Progenitor cell of endocrine pancreas (in vitro differentiated cells): ENCODE results near the gene CPED1. TPM values are rescaled to one million over a fixed set of nuclear protein-coding genes. Genes with fewer than 3 reads are reported as not detected.

ENCODE experiments used
- DNase-seq: peaks from one replicate; pipeline ENCODE4 v3.0.0; 2021; ENCODE audit warnings: low spot score; ENCODE audit not compliant: unreplicated experiment
- H3K27ac Mint-ChIP-seq: 2 replicates; pipeline ENCODE4 v1.8.0; 2021; ENCODE audit warnings: mild to moderate bottlenecking, moderate library complexity, mixed read lengths
- H3K27me3 Mint-ChIP-seq: 2 replicates; pipeline ENCODE4 v1.8.0; 2021; ENCODE audit warnings: mixed read lengths
- H3K36me3 Mint-ChIP-seq: 2 replicates; pipeline ENCODE4 v1.8.0; 2022; ENCODE audit warnings: mixed read lengths; ENCODE audit not compliant: insufficient read depth
- H3K4me1 Mint-ChIP-seq: 2 replicates; pipeline ENCODE4 v1.8.0; 2021; ENCODE audit warnings: low read depth, mixed read lengths
- H3K4me3 Mint-ChIP-seq: 2 replicates; pipeline ENCODE4 v1.8.0; 2021; ENCODE audit warnings: low read depth, mild to moderate bottlenecking, moderate library complexity, mixed read lengths
- H3K9me3 Mint-ChIP-seq: 2 replicates; pipeline ENCODE4 v1.8.0; 2021; ENCODE audit warnings: low read depth, mixed read lengths
- total RNA-seq: library from RNA; stranded (reverse); gene quantifications from 2 replicates; pipeline ENCODE4 v1.2.1, GENCODE V29; 2021
- TF ChIP-seq, protein P1 (sequence below): fragments of 200-600 bp; sonication (generic); IDR thresholded peaks from one replicate; pipeline ENCODE4 v1.5.0; 2021; ENCODE audit warnings: antibody characterized with exemption, mild to moderate bottlenecking; ENCODE audit not compliant: unreplicated experiment

The CPED1 gene
- total RNA-seq, 1 donor from 2014 or later: 1.1 TPM

DNA sequence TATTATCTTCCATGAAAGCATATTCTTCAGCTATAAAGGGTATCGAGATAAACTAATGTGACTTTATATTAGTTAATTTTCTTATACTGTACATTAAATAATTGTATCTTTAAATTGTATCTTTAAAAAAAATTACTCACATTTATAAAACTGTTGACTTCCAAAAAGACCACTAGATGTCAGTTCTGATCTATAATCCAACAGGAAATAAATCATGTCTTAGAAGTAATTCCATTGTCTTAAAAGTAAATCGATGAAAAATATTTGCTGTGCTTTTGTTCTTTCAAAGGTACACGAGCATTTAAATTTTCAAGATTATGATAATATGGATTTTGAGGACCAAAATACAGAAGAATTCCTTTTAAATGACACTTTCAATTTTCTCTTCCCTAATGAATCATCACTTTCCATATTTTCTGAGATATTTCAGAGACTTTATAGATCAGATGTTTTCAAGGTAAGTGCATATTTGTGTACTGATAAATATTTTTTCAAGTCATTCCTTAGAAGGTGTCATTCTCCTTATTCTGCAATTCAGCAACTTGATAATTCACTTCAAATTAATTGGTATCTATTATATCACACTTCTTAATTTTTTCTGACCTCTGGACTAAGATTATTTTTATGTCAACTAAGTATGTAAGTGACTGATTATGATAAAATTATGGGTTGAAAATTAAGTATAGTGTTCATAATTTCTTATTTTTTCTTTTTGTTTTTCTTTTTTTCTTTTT lies 138.5 kb downstream of the CPED1 start:
- Mint-ChIP-seq H3K27ac (no peak overlapping the region), H3K4me1 (no peaks in the 10 kb centered on the region), H3K36me3 (no peaks in the 10 kb centered on the region), H3K9me3 (no peaks in the 10 kb centered on the region), H3K4me3 (no peak overlapping the region), H3K27me3 (no peaks in the 10 kb centered on the region)
- DNase-seq: no peak
- TF ChIP-seq, protein P1, sequence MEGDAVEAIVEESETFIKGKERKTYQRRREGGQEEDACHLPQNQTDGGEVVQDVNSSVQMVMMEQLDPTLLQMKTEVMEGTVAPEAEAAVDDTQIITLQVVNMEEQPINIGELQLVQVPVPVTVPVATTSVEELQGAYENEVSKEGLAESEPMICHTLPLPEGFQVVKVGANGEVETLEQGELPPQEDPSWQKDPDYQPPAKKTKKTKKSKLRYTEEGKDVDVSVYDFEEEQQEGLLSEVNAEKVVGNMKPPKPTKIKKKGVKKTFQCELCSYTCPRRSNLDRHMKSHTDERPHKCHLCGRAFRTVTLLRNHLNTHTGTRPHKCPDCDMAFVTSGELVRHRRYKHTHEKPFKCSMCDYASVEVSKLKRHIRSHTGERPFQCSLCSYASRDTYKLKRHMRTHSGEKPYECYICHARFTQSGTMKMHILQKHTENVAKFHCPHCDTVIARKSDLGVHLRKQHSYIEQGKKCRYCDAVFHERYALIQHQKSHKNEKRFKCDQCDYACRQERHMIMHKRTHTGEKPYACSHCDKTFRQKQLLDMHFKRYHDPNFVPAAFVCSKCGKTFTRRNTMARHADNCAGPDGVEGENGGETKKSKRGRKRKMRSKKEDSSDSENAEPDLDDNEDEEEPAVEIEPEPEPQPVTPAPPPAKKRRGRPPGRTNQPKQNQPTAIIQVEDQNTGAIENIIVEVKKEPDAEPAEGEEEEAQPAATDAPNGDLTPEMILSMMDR: peak; percentile 31

DNA sequence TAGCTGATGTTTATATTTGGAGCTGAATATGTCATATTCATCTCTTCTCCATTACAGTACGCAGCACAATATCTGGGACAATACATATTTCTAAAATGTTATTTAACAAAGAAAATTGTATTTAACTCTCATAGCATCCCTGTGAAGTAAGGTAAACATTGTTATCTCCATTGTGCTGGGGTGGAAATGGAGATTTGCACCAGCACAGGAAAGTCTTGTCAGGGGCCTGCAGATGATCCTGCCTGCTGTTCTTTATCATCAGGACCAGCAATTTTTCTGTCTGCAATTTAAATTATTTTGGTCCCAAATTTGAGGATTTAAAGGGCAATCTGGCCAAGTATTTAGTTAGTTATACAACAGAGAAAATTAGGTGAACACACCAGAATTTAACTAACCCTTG lies 144.4 kb downstream of the CPED1 start:
- no peaks in the 10 kb centered on the region for H3K4me1 Mint-ChIP-seq
- H3K4me3 Mint-ChIP-seq: no peak overlapping the region
- DNase-seq: no peak
- TF ChIP-seq, protein P1: no peak
- H3K36me3 Mint-ChIP-seq: no peaks in the 10 kb centered on the region
- H3K27ac Mint-ChIP-seq: no peak overlapping the region
- H3K27me3 Mint-ChIP-seq: no peaks in the 10 kb centered on the region
- H3K9me3 Mint-ChIP-seq: no peaks in the 10 kb centered on the region

DNA sequence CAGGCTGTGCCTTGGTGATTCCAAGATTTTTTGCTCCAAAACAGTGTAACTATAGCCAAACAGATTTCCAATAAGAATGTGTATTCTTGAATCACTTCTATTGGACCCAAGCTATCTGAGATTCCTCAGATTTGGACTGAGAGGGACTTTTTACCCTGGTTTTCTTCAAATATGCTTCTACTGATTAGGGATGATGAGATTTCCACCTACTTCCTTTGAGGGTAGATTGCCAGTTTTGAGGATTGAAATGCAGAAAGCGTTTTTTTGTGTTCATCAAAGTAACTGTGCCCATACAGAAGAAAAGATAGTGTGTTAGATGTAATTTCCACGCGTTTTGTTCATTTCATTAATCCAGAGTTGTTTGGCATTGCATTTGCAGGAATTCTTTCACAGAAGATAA lies 144.9 kb downstream of the CPED1 start:
- no peaks in the 10 kb centered on the region for H3K4me1 Mint-ChIP-seq
- DNase-seq: no peak
- no peaks in the 10 kb centered on the region for H3K27me3 Mint-ChIP-seq
- TF ChIP-seq, protein P1: no peak
- H3K36me3 Mint-ChIP-seq: no peaks in the 10 kb centered on the region
- no peaks in the 10 kb centered on the region for H3K9me3 Mint-ChIP-seq
- H3K4me3 Mint-ChIP-seq: no peak overlapping the region
- H3K27ac Mint-ChIP-seq: no peak overlapping the region

DNA sequence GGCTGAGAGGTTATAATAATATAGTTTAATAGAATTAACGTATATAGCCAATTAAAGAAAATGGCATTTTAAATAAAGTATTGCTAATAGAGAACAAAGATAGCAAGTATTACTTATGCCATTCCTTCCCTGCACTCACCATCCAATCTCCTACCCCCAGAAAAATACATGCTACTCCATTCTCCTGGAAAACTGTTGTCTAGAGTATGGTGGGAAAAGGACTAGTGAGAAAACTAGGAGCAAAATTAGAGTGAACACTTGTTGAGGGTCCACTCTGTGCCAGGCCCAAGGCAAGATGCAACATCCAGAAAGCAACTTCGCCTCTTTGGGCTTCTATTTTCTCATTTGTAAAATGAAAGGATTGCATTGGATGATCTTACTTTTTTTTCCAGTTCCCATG lies 149.1 kb downstream of the CPED1 start:
- H3K27me3 Mint-ChIP-seq: no peaks in the 10 kb centered on the region
- DNase-seq: no peak
- H3K4me1 Mint-ChIP-seq: no peaks in the 10 kb centered on the region
- no peaks in the 10 kb centered on the region for H3K36me3 Mint-ChIP-seq
- no peak overlapping the region for H3K27ac Mint-ChIP-seq
- no peak overlapping the region for H3K4me3 Mint-ChIP-seq
- no peaks in the 10 kb centered on the region for H3K9me3 Mint-ChIP-seq
- TF ChIP-seq, protein P1: no peak

DNA sequence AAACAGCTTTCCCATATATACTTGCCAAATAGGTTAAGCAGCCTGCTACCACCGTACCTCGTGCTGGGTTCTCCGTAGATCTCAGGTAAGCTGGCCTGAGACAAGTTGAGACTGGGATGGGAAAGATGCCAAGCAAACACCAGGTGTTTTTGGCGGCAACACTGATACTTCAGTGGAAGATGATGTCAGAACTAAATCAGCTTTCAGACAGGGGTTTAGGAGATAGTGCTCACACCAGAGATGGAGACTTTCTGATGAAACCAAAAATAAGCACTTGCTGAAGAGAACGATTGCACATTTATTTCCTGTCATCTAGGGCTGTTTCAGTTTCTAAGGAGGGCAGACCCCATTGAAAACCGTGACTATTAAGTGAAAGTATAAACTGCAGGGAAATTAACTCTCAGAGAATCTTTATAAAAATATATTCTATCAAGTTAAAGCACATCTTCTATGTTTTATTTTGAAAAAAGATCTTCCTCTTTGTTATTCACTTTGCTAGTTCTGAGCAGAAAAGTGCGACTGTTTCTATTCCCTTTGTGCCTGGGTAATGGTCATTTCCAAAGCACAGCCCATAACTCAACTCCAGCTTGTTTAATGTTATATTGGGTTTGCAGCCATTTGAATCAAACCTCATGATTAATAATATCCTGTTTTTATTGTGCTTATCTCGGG lies 149.9 kb downstream of the CPED1 start:
- H3K4me3 Mint-ChIP-seq: no peak overlapping the region
- no peaks in the 10 kb centered on the region for H3K36me3 Mint-ChIP-seq
- TF ChIP-seq, protein P1: no peak
- H3K9me3 Mint-ChIP-seq: no peaks in the 10 kb centered on the region
- no peak overlapping the region for H3K27ac Mint-ChIP-seq
- H3K27me3 Mint-ChIP-seq: no peaks in the 10 kb centered on the region
- H3K4me1 Mint-ChIP-seq: no peaks in the 10 kb centered on the region
- DNase-seq: no peak
